GM18909 (cell line): ENCODE results near the gene CUBN.

Experiments
- ATAC-seq: cut with Tn5 transposase; IDR thresholded peaks from one replicate; pipeline ENCODE4 v1.9.1; 2021; ENCODE audit warnings: mild to moderate bottlenecking; ENCODE audit not compliant: unreplicated experiment, poor library complexity

Gene CUBN

GRCh38 chr10:17129741-17130140 lies at the start of gene CUBN:
CUBN (minus strand) TSS chr10:17129811; CDS start chr10:17129765, 46 bp downstream.
- ATAC-seq: no peak

GRCh38 chr10:17179002-17179401 lies 49.4 kb upstream of the CUBN start:
- ATAC-seq: no peak

GRCh38 chr10:17178006-17178405 lies 48.4 kb upstream of the CUBN start:
- ATAC-seq: no peak

GRCh38 chr10:17177014-17177413 lies 47.4 kb upstream of the CUBN start:
- ATAC-seq: no peak

- no peak for ATAC-seq
Observed at GRCh38 chr10:17176091-17176490, 46.5 kb upstream of the CUBN start.

- no peak for ATAC-seq
Observed at GRCh38 chr10:17175551-17175950, 45.9 kb upstream of the CUBN start.

- no peak for ATAC-seq
Observed at GRCh38 chr10:17174626-17175025, 45.0 kb upstream of the CUBN start.

- no peak for ATAC-seq
Observed at GRCh38 chr10:17171141-17171641, 41.6 kb upstream of the CUBN start.

GRCh38 chr10:17169803-17170202 lies 40.2 kb upstream of the CUBN start:
- no peak for ATAC-seq

- ATAC-seq: no peak
Observed at GRCh38 chr10:17166699-17167098, 37.1 kb upstream of the CUBN start.

- ATAC-seq: no peak
Observed at GRCh38 chr10:17162828-17163227, 33.2 kb upstream of the CUBN start.

GRCh38 chr10:17161775-17162174 lies 32.2 kb upstream of the CUBN start:
- ATAC-seq: no peak

- ATAC-seq: no peak
Observed at GRCh38 chr10:17157024-17157423, 27.4 kb upstream of the CUBN start.

GRCh38 chr10:17155826-17156225 lies 26.2 kb upstream of the CUBN start:
- ATAC-seq: no peak

GRCh38 chr10:17154116-17154515 lies 24.5 kb upstream of the CUBN start:
- no peak for ATAC-seq

GRCh38 chr10:17153321-17153720 lies 23.7 kb upstream of the CUBN start:
- ATAC-seq: no peak

GRCh38 chr10:17151716-17152115 lies 22.1 kb upstream of the CUBN start:
- no peak for ATAC-seq

GRCh38 chr10:17147884-17148489 lies 18.4 kb upstream of the CUBN start:
- ATAC-seq: no peak

- no peak for ATAC-seq
Observed at GRCh38 chr10:17146892-17147291, 17.3 kb upstream of the CUBN start.

GRCh38 chr10:17145239-17145638 lies 15.6 kb upstream of the CUBN start:
- ATAC-seq: no peak

GRCh38 chr10:17144757-17145156 lies 15.1 kb upstream of the CUBN start:
- no peak for ATAC-seq

- no peak for ATAC-seq
Observed at GRCh38 chr10:17144032-17144431, 14.4 kb upstream of the CUBN start.
